A549 (cell line): ENCODE results near the gene TMSB4X. TPM values are rescaled to one million over a fixed set of nuclear protein-coding genes. Genes with fewer than 3 reads are reported as not detected.
"Not testable (repeated sequence)": the region's sequence is repeated elsewhere in the genome, so short reads cannot be mapped to it uniquely, and the experiment has no call there.

ENCODE experiments used
- ATAC-seq, 2 experiments: fragments of 200-7000 bp in 1 of 2; fragments of >200 bp in 1 of 2; cut with Nextera tagmentation in 1 of 2; cut with Tn5 transposase in 1 of 2; 3 replicates each; pipeline versions ENCODE4 v1.8.0 to v1.9.1; 2018 to 2020; ENCODE audit warnings: mild to moderate bottlenecking in 1 of 2, moderate library complexity in 1 of 2
- CTCF ChIA-PET: fragments of 300-600 bp; sonication (Branson Sonifier 250); formaldehyde crosslinking; extraction: SDS; loops from one replicate; lab custom pipeline; 2021; ENCODE audit warnings: antibody characterized with exemption, inconsistent platforms; lab: Yijun Ruan, JAX
- POLR2A ChIA-PET: fragments of 350-600 bp; formaldehyde crosslinking; extraction: SDS; loops from one replicate; lab custom pipeline; 2021; ENCODE audit warnings: antibody characterized with exemption, inconsistent platforms; lab: Yijun Ruan, JAX
- DNase-seq, 2 experiments: peaks; one replicate each; pipeline versions ENCODE4 v3.0.0 to v3.0.0-alpha.2; 2011 to 2016; ENCODE audit warnings: low read depth in 1 of 2, low spot score in 1 of 2
- FAIRE-seq: peaks from 2 replicates; lab custom pipeline; 2011; peaks lifted over from hg19 to GRCh38; lab: Jason Lieb, UNC
- H3K27ac ChIP-seq, 2 experiments: fragments of >200 bp; sonication (Bioruptor Twin); formaldehyde crosslinking; 3 replicates each; pipeline ENCODE4 v1.5.1; 2016 to 2017
- H3K4me1 ChIP-seq: fragments of >200 bp; sonication (Bioruptor Twin); formaldehyde crosslinking; 3 replicates; pipeline ENCODE4 v1.6.1; 2016
- H3K4me2 ChIP-seq: fragments of >200 bp; sonication (Bioruptor Twin); formaldehyde crosslinking; 3 replicates; pipeline ENCODE4 v1.6.1; 2016
- H3K4me3 ChIP-seq: fragments of >200 bp; sonication (Bioruptor Twin); formaldehyde crosslinking; 3 replicates; pipeline ENCODE4 v1.5.1; 2016
- H3K9me3 ChIP-seq: fragments of >200 bp; sonication (Bioruptor Twin); formaldehyde crosslinking; 3 replicates; pipeline ENCODE4 v1.6.1; 2016
- BCL3 ChIP-seq: fragments of >200 bp; sonication (Bioruptor Twin); formaldehyde crosslinking; IDR thresholded peaks from 3 replicates; pipeline ENCODE4 v1.6.1; 2016
- CBX8 ChIP-seq: fragments of 200-600 bp; sonication (generic); IDR thresholded peaks from 2 replicates; pipeline ENCODE4 v1.6.1; 2016
- EHF ChIP-seq: fragments of 250-450 bp; sonication (Bioruptor Pico); IDR thresholded peaks from 2 replicates; pipeline ENCODE4 v1.5.0; 2020; ENCODE audit warnings: mild to moderate bottlenecking
- EHMT2 ChIP-seq: fragments of 200-600 bp; sonication (generic); IDR thresholded peaks from 2 replicates; pipeline ENCODE4 v1.6.1; 2016; ENCODE audit warnings: antibody characterized with exemption, low read depth, mild to moderate bottlenecking, moderate library complexity
- FOXS1 ChIP-seq: fragments of 250-450 bp; sonication (Bioruptor Pico); IDR thresholded peaks from 2 replicates; pipeline ENCODE4 v1.5.0; 2020; ENCODE audit warnings: mild to moderate bottlenecking, moderate library complexity
- GATA3 ChIP-seq: IDR thresholded peaks from 2 replicates; pipeline ENCODE4 v1.6.1; 2012; ENCODE audit warnings: borderline replicate concordance
- HDAC2 ChIP-seq: fragments of 200-600 bp; sonication (generic); IDR thresholded peaks from 2 replicates; pipeline ENCODE4 v1.6.1; 2016
- HOXB13 ChIP-seq: fragments of 250-450 bp; sonication (Bioruptor Pico); IDR thresholded peaks from 2 replicates; pipeline ENCODE4 v1.5.0; 2020; ENCODE audit warnings: low read depth, mild to moderate bottlenecking, moderate library complexity
- JUN ChIP-seq, 2 experiments: fragments of >200 bp; sonication (Bioruptor Twin); formaldehyde crosslinking; IDR thresholded peaks; 2 replicates in 1 of 2; 3 replicates in 1 of 2; pipeline ENCODE4 v1.6.1; 2016 to 2017
- KDM1A ChIP-seq: fragments of 200-600 bp; sonication (generic); IDR thresholded peaks from 2 replicates; pipeline ENCODE4 v1.6.1; 2016; ENCODE audit warnings: low read depth, mild to moderate bottlenecking
- MAZ ChIP-seq: fragments of 150-350 bp; IDR thresholded peaks from 2 replicates; pipeline ENCODE4 v1.6.1; 2014; ENCODE audit warnings: antibody characterized with exemption, low read depth, low read length, borderline replicate concordance
- NPAS2 ChIP-seq: fragments of 250-450 bp; sonication (Bioruptor Pico); IDR thresholded peaks from 2 replicates; pipeline ENCODE4 v1.8.0; 2022; ENCODE audit warnings: mild to moderate bottlenecking, moderate library complexity, borderline replicate concordance
- NR3C1 ChIP-seq: fragments of >200 bp; sonication (Bioruptor Twin); formaldehyde crosslinking; IDR thresholded peaks from 3 replicates; pipeline ENCODE4 v1.6.1; 2017
- PBX3 ChIP-seq: IDR thresholded peaks from 2 replicates; pipeline ENCODE4 v1.6.1; 2012
- REST ChIP-seq: fragments of 200-600 bp; sonication (generic); IDR thresholded peaks from 2 replicates; pipeline ENCODE4 v1.6.1; 2016; ENCODE audit warnings: antibody characterized with exemption, mild to moderate bottlenecking, moderate library complexity
- TFCP2L1 ChIP-seq: fragments of 250-450 bp; sonication (Bioruptor Pico); IDR thresholded peaks from 2 replicates; pipeline ENCODE4 v1.5.0; 2021; ENCODE audit warnings: mild to moderate bottlenecking
- USF2 ChIP-seq: fragments of 450-650 bp; IDR thresholded peaks from 2 replicates; pipeline ENCODE4 v1.6.1; 2014; ENCODE audit warnings: antibody characterized with exemption
- ZC3H11A ChIP-seq: fragments of 450-650 bp; IDR thresholded peaks from 2 replicates; pipeline ENCODE4 v1.6.1; 2014; ENCODE audit warnings: antibody characterized with exemption, mild to moderate bottlenecking
- ZSCAN20 ChIP-seq: fragments of 250-450 bp; sonication (Bioruptor Pico); IDR thresholded peaks from 2 replicates; pipeline ENCODE4 v1.8.0; 2022; ENCODE audit warnings: mild to moderate bottlenecking, moderate library complexity
- WGBS: methylation state at CpG from one replicate; pipeline ENCODE4 v1.1.6; 2017; ENCODE audit errors: missing lambda C conversion rate; 5-methylcytosine and 5-hydroxymethylcytosine counted together
- polyA plus RNA-seq, 4 experiments: library from polyadenylated mRNA; depleted of rRNA in 3 of 4; stranded (reverse); fragments of >200 nt; fragmentation: RNase III in 1 of 4; extraction: RNeasy Plus Mini Kit Qiagen cat#74134 plus additional on column Dnase treatment in 1 of 4; gene quantifications; 2 replicates in 3 of 4; 3 replicates in 1 of 4; pipeline ENCODE4 v1.2.3, GENCODE V29; 2011 to 2017

The TMSB4X gene
- polyA plus RNA-seq, 2 of the 4 experiments (the other 2 are of a cell fraction), result 3,130 to 7,447 TPM

- DNase-seq (no peak), ATAC-seq (peak in 1 of 2 experiments; percentile 54; a peak in 3 of 6 replicates), FAIRE-seq (peak; percentile 84)
- ChIA-PET POLR2A (no interaction called here), CTCF (interaction anchor here (1.2 kb wide), 1 partner anchor 22 kb away, joined by 3 read pairs; no protein-coding TSS in a partner anchor)
- Histone ChIP-seq H3K9me3 (no peaks in the 10 kb centered on the region), H3K27ac (peak overlapping the region; percentile 36 to 76; a peak in 3 of 6 replicates), H3K4me2 (peak overlapping the region; percentile 35; the same call in 2 of the 3 replicates), H3K4me1 (peaks cover 39% of the 10 kb centered on the region), H3K4me3 (no peak overlapping the region)
- WGBS, result 56% methylated on average over 3 of the region's 3 CpGs
- TF ChIP-seq PBX3 (no peak), NPAS2 (CRISPR knock-in tag) (no peak), ZC3H11A (no peak), FOXS1 (CRISPR knock-in tag) (no peak), JUN (IDR thresholded peaks at IDR 0.05) (no peak), GATA3 (no peak; the same call in 1 of the 2 replicates), HDAC2 (no peak), TFCP2L1 (CRISPR knock-in tag) (no peak), CBX8 (no peak), USF2 (no peak), NR3C1 (no peak), REST (no peak), MAZ (no peak), ZSCAN20 (CRISPR knock-in tag) (no peak), EHF (CRISPR knock-in tag) (no peak), KDM1A (no peak), EHMT2 (no peak), BCL3 (no peak), HOXB13 (CRISPR knock-in tag) (no peak)
These were observed 40.8 kb downstream of the TMSB4X start for GRCh38 chrX:13015536-13016236.

- FAIRE-seq, H3K9me3 ChIP-seq, CTCF ChIA-PET, H3K4me2 ChIP-seq, DNase-seq, ATAC-seq, H3K4me3 ChIP-seq, POLR2A ChIA-PET: not testable (repeated sequence)
- 90% methylated on average over 6 of the region's 6 CpGs for WGBS
- Histone ChIP-seq H3K4me1 (peaks cover 50% of the 10 kb centered on the region), H3K27ac (peak overlapping the region in 1 of 2 experiments; percentile 76; a peak in 3 of 6 replicates)
These were observed 41.8 kb downstream of the TMSB4X start for GRCh38 chrX:13016731-13017130.
